NCI-H1092 treated with DMSO at 0.1 percent for 48 hours (cell line): ENCODE results near the gene RBSN.
A peak's percentile ranks its signal among the peaks of the same experiment; 100 is the strongest.

ENCODE experiments used
- DNase-seq: peaks from one replicate; lab custom pipeline; 2025; lab: John Stamatoyannopoulos, UW

RBSN gene

GRCh38 chr3:15099364-15100098 is 583 bp upstream of the RBSN start:
- DNase-seq: peak; percentile 62

GRCh38 chr3:15097891-15098290 is 1.1 kb downstream of the RBSN start:
- no peak for DNase-seq

DNA sequence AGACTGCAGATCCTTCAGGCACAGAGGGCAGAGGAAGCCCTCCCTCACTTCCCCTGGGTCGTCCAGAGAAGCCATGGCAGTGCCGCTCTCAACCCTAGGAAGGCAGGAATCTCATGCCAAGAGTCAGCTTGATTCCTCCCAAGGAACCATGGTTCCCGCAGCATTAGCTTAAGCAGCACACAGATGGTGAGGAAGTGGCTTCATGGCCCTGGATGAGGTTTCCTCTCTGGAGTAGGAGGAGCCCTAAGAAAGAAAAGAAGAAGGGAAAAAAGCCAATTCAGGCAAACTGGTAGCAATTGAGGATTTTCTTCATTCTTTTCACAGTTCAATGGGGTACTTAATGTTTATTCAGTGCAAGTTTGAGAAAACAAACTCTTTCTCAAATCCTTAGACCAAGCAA is 2.9 kb downstream of the RBSN start:
- no peak for DNase-seq

DNA sequence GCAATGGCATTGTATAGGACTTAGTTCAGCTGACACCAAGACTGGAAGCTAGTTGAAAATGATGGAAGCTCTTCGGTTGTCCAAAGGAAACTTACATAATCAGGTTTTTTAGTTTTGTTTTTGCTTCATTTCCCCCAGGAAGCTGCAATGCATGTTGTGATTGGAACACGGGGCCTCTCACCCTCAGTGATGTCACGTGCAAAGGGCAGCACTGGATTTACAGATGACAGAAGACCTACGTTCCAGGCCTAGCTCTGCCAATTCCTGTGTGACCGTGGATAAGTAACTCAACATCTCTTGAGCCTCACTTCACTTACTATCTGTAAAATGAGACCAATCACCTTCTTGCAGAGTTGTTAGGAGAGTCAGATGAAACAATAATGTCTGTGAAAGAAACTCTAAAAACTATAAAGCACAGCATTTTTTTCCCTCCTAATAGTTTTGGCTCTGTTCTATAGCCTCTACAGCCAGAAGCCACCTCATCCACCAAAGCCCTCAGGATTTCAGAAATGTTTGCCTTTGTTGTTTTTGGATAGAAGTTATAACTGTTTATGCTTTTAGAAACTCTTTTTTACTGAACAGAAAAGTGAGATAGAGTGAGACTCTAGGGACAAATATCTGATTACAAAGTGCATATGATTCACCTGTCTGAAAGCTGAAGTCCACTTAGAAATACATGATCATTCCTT is 4.6 kb downstream of the RBSN start:
- DNase-seq: no peak

DNA sequence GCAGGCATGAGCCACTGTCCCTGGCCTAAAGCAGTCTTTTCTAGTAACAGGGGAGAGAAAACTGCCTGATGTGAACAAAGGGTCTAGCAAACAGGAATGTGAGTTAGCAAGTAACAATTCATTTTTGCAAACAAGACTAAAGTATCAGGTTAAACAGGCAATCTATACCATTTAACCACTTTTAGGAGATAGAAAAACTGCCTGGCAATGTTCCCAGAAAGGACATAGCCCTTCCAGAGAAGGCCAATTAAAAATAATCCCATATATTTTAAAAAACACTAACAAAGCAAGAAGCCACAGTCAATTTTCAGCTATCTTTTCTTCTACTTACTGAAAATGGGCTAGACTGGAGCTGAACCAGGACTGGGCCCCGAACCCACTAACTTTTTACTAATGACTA is 6.3 kb downstream of the RBSN start:
- DNase-seq: no peak

GRCh38 chr3:15091575-15091974 is 7.4 kb downstream of the RBSN start:
- no peak for DNase-seq

GRCh38 chr3:15089201-15089600 is 9.7 kb downstream of the RBSN start:
- no peak for DNase-seq

DNA sequence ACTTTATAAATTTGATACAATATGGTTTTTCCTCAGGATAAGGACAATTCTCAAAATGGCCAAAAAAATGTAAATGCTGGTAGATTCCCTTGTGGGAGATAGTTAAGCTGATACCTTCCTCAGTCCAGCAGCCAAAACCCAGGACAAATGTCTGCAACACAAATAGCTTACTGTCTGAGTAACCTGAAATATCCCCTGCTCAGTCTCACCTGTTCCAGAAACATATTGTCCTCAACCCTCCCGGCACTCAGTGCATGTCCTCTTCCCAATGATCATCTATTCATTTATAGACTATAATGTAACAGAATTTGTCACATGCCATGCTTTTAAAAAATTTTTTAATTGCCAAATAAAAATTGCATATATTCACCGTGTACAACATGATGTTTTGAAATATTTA is 12.2 kb downstream of the RBSN start:
- no peak for DNase-seq

DNA sequence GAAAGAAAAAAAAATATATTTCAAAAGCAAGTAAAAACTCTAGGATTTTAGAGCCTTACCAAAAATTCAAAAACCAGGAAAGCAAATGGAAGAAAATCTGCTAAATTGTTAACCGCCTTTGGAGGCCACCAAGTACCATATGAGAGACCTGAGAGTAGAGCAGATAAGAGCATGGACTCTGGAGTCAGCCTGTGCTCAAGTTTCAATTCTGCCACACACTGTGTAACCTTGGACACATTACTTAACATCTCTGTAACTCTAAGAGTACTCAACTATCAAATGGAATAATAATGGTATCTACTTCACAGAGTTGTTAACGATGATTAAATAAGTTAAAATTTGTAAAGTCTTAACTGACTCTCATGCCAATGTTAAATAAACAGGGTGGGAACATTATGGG is 12.7 kb downstream of the RBSN start:
- DNase-seq: no peak

DNA sequence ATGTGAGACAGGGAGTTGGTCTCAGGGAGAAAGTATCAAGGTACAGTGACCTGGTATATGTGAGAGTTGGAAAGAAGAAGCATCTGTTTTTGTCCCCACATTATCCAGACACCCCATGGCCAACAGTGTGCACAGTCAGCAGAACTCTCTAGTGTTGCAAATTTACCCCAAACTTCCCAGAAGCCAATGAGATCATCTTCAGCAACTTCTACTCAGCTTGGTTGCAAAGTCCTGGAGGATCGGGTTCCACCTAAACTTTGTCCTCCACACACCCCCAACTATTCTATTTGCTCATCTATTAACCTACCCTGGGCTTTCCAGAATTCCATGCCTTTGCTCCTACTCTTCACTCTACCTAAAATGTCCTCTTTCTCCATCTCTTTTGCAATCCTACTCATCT is 15.7 kb downstream of the RBSN start:
- DNase-seq: no peak

DNA sequence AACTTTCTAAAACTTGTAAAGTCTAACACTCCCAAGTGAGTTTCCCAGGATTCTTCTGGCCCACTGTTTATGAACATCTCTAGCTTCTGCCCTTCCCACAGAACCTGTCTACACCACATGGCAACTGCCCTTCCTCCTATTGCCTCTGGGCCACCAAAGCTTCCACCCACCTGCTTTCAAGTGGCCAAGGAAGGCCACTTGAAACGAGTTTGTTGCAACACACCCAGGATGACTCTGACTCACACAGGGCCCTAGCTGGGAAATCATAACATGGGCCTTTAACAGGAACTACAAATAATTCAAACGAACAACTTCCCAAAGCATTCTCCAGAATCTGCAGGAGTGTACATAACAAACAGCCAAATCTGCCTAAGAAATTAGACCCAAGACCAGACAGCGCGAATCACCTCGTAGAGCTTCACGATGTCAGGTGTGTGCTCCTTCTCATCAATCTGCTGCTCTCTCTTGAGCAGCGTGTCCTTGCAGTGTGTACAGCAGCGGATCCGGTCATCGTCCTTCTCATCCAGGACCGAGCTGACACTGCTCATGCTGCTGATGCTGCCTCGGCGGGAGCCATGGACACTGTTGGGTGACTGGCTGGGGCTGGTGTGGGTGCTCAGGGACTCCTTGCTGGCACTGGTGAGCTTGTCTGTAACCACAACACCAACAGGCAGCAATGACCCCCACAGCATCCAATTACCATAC is 16.8 kb downstream of the RBSN start:
- no peak for DNase-seq

- DNase-seq: no peak
These were observed 19.9 kb downstream of the RBSN start for GRCh38 chr3:15079091-15079490.

- no peak for DNase-seq
These were observed 24.4 kb downstream of the RBSN start for GRCh38 chr3:15074500-15074899.

- DNase-seq: no peak
These were observed 27.2 kb downstream of the RBSN start for GRCh38 chr3:15071699-15072098.

DNA sequence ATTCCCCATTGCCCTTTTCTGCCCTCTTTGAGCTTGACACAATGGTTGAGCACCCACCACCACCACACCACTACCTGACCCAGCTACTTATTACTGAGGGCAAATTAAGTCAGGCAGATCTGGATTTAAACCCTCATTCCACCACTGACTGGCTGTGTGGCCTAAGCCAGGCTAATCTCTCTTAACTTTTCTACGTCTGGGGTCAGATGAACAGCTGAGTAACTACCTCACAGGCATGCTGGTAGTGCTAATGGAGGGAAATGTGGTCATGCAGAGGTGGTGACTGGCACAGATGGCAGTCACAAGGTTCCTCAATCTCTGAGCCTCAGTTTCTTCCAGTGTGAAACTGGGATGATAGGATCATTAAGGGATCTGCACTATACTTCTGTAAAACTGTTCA is 29.5 kb downstream of the RBSN start:
- DNase-seq: no peak

- no peak for DNase-seq
These were observed 32.5 kb downstream of the RBSN start for GRCh38 chr3:15066467-15066866.

GRCh38 chr3:15065550-15066007 is 33.4 kb downstream of the RBSN start:
- DNase-seq: no peak

- DNase-seq: peak; percentile 82
These were observed 34.0 kb downstream of the RBSN start, which contains the start of gene MRPS25 for GRCh38 chr3:15064835-15065549. Gene MRPS25 (minus strand): TSS chr3:15065315. CDS start chr3:15065194, 121 bp downstream.

GRCh38 chr3:15064299-15064834 is 34.6 kb downstream of the RBSN start:
- DNase-seq: no peak

DNA sequence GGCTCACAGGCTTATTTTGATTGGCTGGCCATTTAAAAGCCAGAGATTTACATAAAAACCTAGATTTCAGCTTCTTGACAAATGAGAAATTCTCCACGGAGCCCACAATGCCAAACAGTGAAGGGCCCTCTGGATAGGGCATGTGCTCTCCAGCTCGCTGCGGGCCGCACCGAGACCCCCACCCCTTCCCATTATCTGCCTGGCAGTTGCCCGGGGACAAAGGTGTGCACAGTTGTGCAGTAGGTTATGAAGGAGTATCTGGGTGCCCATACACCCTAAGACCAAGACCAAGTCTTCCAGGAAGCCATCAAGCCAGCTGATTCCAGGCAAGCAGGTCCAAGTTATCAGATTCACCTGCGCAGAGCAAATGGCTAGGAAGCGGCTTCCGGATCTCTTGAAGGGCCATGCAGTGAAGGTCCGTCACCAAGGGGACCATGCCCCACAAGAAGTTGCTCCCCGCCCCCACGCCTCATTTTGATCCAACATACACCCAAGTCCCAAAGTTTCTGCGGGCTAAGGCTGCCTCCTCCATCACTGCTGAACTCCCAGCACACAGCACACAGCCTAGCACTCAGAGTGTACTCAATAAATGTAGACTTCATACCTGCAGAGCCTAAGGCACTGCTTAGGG is 35.2 kb downstream of the RBSN start:
- DNase-seq: no peak

- no peak for DNase-seq
These were observed 35.7 kb downstream of the RBSN start for GRCh38 chr3:15063238-15063637.

GRCh38 chr3:15060029-15060428 is 38.9 kb downstream of the RBSN start:
- no peak for DNase-seq
